ENCODE results near the gene TCP11L2. TPM values are rescaled to one million over a fixed set of nuclear protein-coding genes. Genes with fewer than 3 reads are reported as not detected.

The TCP11L2 gene
- total and polyA plus RNA-seq, 2 of the 13 experiments (the other 11 are each of a cell fraction or from before 2014, with no cell fraction given), result 4.6 to 24.1 TPM

DNA sequence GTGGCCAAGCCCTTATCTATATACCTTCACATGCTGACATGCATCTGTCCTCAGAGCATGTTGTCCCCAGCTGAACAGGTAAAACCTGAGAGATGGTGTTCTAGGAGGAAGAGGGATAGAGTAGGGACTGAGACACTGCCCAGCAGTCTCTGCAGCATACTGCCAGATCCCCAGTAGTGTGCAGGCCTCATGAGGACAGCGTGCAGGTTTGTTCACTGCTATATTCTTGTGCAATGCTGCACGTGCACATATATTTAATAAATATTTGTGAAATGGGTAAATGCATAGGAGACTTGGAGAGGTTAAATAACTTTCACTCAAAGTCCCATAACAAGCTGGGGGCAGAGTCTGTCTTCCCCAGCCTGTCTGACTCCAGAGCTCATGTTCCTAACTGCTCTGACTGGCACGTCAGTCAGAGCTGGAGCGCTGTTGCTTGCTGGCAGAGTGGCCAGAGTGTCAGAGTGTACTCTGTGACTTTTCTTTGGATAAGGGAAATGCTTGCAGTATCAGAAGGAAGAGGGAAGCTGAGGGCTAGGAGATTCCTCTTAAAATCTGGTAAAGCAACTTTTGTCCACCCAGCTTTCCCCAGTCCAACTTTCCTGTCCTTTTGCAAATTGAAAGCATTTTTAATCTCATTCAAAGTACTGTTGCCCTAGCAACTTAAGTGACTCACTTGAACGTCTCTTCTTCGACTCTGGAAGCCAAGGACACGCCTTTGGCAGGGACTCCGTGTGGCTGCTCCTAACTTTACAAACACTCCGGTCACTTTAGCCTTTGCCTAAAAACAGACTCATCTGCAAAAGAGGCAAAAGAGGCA, 40.1 kb downstream of the TCP11L2 start:
- WGBS (ENCODE audit: low lambda C conversion rate), result 7% methylated on average over 9 of the region's 9 CpGs
- FAIRE-seq (no peak), ATAC-seq (peak; percentile 93), DNase-seq (ENCODE audit: low spot score) (peak; percentile 39)
- in situ Hi-C loops (cut with HindIII; ENCODE audit: extremely low pct_ligation_motif_present, low pct_unique_long_range_greater_than_20kb), result loop anchor here (5.0 kb wide), 1 partner anchor 115 kb away; no protein-coding TSS in a partner anchor
- Histone ChIP-seq H3K27ac (ENCODE audit: extremely low read length, insufficient read depth, low read length) (peak overlapping the region; percentile 38), H3K9ac (ENCODE audit: insufficient read depth, low read depth, low read length) (peak overlapping the region; percentile 25), H3K79me2 (ENCODE audit: insufficient read depth, low read length) (no peaks in the 10 kb centered on the region), H3K9me3 (ENCODE audit: low read length) (no peaks in the 10 kb centered on the region), H2AFZ (ENCODE audit: low read length) (no peak overlapping the region), H3K4me1 (ENCODE audit: insufficient read depth, low read length) (peaks cover 20% of the 10 kb centered on the region), H3K36me3 (replicated peaks in 1 of 2; ENCODE audit: control insufficient read depth in 1 of 2, insufficient read depth in 2 of 2, low read length in 2 of 2) (no peaks in the 10 kb centered on the region), H4K20me1 (ENCODE audit: insufficient read depth, low read length) (no peaks in the 10 kb centered on the region), H3K4me3 (replicated peaks in 1 of 3; ENCODE audit: insufficient read depth in 1 of 3, low read depth in 2 of 3, low read length in 3 of 3) (peak overlapping the region in 2 of 3 experiments; percentile 6 to 18; a peak in 2 of 6 replicates), H3K4me2 (ENCODE audit: low read depth, low read length) (peak overlapping the region; percentile 54), H3K27me3 (ENCODE audit: control insufficient read depth in 1 of 2, insufficient read depth in 2 of 2, low read length in 2 of 2) (no peaks in the 10 kb centered on the region)
- BruUV-seq (replicated peaks), result no TSS peak
- intact Hi-C loops (cut with micrococcal nuclease; ENCODE audit: unreplicated experiment), result loop anchor here (10.0 kb wide), 1 partner anchor 918 kb away; no protein-coding TSS in a partner anchor
- CTCF ChIA-PET (ENCODE audit: low intra/inter-chr PET ratio, low total read pairs), result no interaction called here
- POLR2A ChIA-PET, result interaction anchor here (0.6 to 2.2 kb wide), 2 partner anchors 15 to 60 kb away, joined by 3 to 9 read pairs; partner anchors contain the start of gene POLR3B
- TF ChIP-seq KLF15 (CRISPR knock-in tag; IDR thresholded peaks at IDR 0.05; ENCODE audit: borderline replicate concordance), result no peak
- no peak for TF ChIP-seq SOX5 (CRISPR knock-in tag; IDR thresholded peaks at IDR 0.05; ENCODE audit: borderline replicate concordance)
- no peak for TF ChIP-seq ONECUT2 (CRISPR knock-in tag; IDR thresholded peaks at IDR 0.05)
- peak; percentile 65 for TF ChIP-seq RFX3 (CRISPR knock-in tag; IDR thresholded peaks at IDR 0.05)
- TF ChIP-seq, protein P1, sequence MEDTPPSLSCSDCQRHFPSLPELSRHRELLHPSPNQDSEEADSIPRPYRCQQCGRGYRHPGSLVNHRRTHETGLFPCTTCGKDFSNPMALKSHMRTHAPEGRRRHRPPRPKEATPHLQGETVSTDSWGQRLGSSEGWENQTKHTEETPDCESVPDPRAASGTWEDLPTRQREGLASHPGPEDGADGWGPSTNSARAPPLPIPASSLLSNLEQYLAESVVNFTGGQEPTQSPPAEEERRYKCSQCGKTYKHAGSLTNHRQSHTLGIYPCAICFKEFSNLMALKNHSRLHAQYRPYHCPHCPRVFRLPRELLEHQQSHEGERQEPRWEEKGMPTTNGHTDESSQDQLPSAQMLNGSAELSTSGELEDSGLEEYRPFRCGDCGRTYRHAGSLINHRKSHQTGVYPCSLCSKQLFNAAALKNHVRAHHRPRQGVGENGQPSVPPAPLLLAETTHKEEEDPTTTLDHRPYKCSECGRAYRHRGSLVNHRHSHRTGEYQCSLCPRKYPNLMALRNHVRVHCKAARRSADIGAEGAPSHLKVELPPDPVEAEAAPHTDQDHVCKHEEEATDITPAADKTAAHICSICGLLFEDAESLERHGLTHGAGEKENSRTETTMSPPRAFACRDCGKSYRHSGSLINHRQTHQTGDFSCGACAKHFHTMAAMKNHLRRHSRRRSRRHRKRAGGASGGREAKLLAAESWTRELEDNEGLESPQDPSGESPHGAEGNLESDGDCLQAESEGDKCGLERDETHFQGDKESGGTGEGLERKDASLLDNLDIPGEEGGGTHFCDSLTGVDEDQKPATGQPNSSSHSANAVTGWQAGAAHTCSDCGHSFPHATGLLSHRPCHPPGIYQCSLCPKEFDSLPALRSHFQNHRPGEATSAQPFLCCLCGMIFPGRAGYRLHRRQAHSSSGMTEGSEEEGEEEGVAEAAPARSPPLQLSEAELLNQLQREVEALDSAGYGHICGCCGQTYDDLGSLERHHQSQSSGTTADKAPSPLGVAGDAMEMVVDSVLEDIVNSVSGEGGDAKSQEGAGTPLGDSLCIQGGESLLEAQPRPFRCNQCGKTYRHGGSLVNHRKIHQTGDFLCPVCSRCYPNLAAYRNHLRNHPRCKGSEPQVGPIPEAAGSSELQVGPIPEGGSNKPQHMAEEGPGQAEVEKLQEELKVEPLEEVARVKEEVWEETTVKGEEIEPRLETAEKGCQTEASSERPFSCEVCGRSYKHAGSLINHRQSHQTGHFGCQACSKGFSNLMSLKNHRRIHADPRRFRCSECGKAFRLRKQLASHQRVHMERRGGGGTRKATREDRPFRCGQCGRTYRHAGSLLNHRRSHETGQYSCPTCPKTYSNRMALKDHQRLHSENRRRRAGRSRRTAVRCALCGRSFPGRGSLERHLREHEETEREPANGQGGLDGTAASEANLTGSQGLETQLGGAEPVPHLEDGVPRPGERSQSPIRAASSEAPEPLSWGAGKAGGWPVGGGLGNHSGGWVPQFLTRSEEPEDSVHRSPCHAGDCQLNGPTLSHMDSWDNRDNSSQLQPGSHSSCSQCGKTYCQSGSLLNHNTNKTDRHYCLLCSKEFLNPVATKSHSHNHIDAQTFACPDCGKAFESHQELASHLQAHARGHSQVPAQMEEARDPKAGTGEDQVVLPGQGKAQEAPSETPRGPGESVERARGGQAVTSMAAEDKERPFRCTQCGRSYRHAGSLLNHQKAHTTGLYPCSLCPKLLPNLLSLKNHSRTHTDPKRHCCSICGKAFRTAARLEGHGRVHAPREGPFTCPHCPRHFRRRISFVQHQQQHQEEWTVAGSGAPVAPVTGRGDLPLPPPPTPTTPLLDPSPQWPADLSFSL (CRISPR knock-in tag; IDR thresholded peaks at IDR 0.05), result no peak
- TF ChIP-seq BHLHE40 (IDR thresholded peaks at IDR 0.05; ENCODE audit: low read length), result peak; percentile 81
- peak; percentile 65; the same call in 1 of the 2 replicates for TF ChIP-seq ZNF629 (CRISPR knock-in tag; conservative IDR thresholded peaks at IDR 0.05)
- TF ChIP-seq NR2F6 (IDR thresholded peaks at IDR 0.05), result no peak
- no peak for TF ChIP-seq NR2F6 (CRISPR knock-in tag; IDR thresholded peaks at IDR 0.05)
- 0 out of 2 replicates have a peak, but pooled peaks have one; percentile 14 for TF ChIP-seq CEBPB (IDR thresholded peaks at IDR 0.05; ENCODE audit: borderline replicate concordance, low read depth, low read length)
- TF ChIP-seq, protein P2, sequence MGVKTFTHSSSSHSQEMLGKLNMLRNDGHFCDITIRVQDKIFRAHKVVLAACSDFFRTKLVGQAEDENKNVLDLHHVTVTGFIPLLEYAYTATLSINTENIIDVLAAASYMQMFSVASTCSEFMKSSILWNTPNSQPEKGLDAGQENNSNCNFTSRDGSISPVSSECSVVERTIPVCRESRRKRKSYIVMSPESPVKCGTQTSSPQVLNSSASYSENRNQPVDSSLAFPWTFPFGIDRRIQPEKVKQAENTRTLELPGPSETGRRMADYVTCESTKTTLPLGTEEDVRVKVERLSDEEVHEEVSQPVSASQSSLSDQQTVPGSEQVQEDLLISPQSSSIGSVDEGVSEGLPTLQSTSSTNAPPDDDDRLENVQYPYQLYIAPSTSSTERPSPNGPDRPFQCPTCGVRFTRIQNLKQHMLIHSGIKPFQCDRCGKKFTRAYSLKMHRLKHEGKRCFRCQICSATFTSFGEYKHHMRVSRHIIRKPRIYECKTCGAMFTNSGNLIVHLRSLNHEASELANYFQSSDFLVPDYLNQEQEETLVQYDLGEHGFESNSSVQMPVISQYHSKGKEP (CRISPR knock-in tag; IDR thresholded peaks at IDR 0.05), result no peak
- TF ChIP-seq ZNF816 (CRISPR knock-in tag; IDR thresholded peaks at IDR 0.05; ENCODE audit: borderline replicate concordance), result no peak
- TF ChIP-seq TEAD3 (CRISPR knock-in tag; optimal IDR thresholded peaks at IDR 0.05; ENCODE audit: borderline replicate concordance), result no peak
- peak; percentile 50 for TF ChIP-seq SALL1 (CRISPR knock-in tag; IDR thresholded peaks at IDR 0.05)
- TF ChIP-seq RFX1 (IDR thresholded peaks at IDR 0.05), result peak; percentile 44; the same call in 1 of the 2 replicates
- TF ChIP-seq MEIS1 (CRISPR knock-in tag; IDR thresholded peaks at IDR 0.05; ENCODE audit: borderline replicate concordance), result no peak
- no peak for TF ChIP-seq FOXJ3 (CRISPR knock-in tag; IDR thresholded peaks at IDR 0.05; ENCODE audit: borderline replicate concordance)
- TF ChIP-seq ZNF292 (CRISPR knock-in tag; IDR thresholded peaks at IDR 0.05; ENCODE audit: borderline replicate concordance, low read depth), result 0 out of 2 replicates have a peak, but pooled peaks have one; percentile 47
